H1 (cell line): Measurements from ENCODE around the gene PLXNB3. TPM values are rescaled to one million over a fixed set of nuclear protein-coding genes. Genes with fewer than 3 reads are reported as not detected.

Experiments
- CHD1 ChIP-seq: IDR thresholded peaks from 2 replicates; pipeline ENCODE4 v1.6.1; 2012; ENCODE audit warnings: low read depth, low read length, improper control_type of control experiment
- POLR2AphosphoS5 ChIP-seq: IDR thresholded peaks from 2 replicates; pipeline ENCODE4 v1.6.1; 2011; ENCODE audit warnings: low read depth, low read length
- RBBP5 ChIP-seq: IDR thresholded peaks from 2 replicates; pipeline ENCODE4 v1.7.1; 2012; ENCODE audit warnings: low read depth, mild to moderate bottlenecking, inconsistent platforms, low read length, moderate library complexity, borderline replicate concordance
- RFX5 ChIP-seq: IDR thresholded peaks from 2 replicates; pipeline ENCODE4 v1.6.1; 2011; ENCODE audit warnings: low read depth, low read length, improper control_type of control experiment, borderline replicate concordance
- polyA plus RNA-seq, 7 experiments: library from polyadenylated mRNA; depleted of rRNA in 3 of 7; stranded (reverse) in 5 of 7; unstranded in 2 of 7; fragments of >200 nt in 5 of 7; fragments of 200-250 nt in 2 of 7; gene quantifications; 1 replicate in 5 of 7; 2 replicates in 1 of 7; 4 replicates in 1 of 7; pipeline versions ENCODE4 v1.2.1 to v1.2.3, GENCODE V29; 2011 to 2013; ENCODE audit warnings: missing spikeins in 2 of 7, mixed read lengths in 2 of 7
- total RNA-seq: library from RNA; stranded (reverse); fragmentation: NEBNext Ultra II Directional; extraction: Animal tissue kit (Norgen Biotek cat#: 25700); gene quantifications from 2 replicates; pipeline ENCODE4 v1.2.1, GENCODE V29; 2021
- TF ChIP-seq, protein P1 (sequence below): IDR thresholded peaks from 2 replicates; pipeline ENCODE4 v1.6.1; 2011; ENCODE audit warnings: low read length, improper control_type of control experiment

PLXNB3 gene
- total and polyA plus RNA-seq, 2 of the 8 experiments (the other 6 are each of a cell fraction or from before 2014, with no cell fraction given), result 1.2 to 2.7 TPM

- TF ChIP-seq, protein P1, sequence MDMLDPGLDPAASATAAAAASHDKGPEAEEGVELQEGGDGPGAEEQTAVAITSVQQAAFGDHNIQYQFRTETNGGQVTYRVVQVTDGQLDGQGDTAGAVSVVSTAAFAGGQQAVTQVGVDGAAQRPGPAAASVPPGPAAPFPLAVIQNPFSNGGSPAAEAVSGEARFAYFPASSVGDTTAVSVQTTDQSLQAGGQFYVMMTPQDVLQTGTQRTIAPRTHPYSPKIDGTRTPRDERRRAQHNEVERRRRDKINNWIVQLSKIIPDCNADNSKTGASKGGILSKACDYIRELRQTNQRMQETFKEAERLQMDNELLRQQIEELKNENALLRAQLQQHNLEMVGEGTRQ, result no peak
- TF ChIP-seq POLR2AphosphoS5 (no peak), CHD1 (no peak), RFX5 (no peak), RBBP5 (no peak)
Measured at GRCh38 chrX:153722704-153723350, 41.2 kb upstream of the PLXNB3 start (continued).
